Measurements from ENCODE around the gene EXOSC5. TPM values are rescaled to one million over a fixed set of nuclear protein-coding genes. Genes with fewer than 3 reads are reported as not detected.
A peak's percentile ranks its signal among the peaks of the same experiment; 100 is the strongest.

Gene EXOSC5
- total RNA-seq, 1 experiment from 2014 or later, result 58.7 TPM

DNA sequence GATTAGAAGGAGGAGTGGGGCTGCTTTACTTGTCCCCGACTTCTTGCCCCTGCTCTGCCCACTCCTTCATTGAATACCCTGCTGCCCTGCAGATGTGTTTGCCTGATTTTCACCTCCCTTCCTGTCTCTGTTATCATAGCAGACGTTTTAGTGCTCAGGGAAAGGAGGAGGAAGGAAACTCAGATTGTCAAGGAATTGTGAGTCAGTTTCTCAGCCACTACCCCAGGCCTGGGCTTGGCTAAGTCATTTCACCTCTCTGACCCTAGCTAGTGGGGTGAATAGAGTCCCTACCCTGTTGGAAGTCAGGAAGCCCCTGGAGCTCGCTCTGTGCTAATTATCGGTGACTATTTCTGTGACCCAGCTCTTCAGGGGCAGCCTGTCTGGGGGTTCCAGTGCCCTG is 4.3 kb upstream of the EXOSC5 start:
- H3K9ac ChIP-seq (ENCODE audit: extremely low read depth, insufficient read length, low read length), result no peak overlapping the region
- no peak overlapping the region for H2BK15ac ChIP-seq (ENCODE audit: low read depth, low read length)
- H4K20me1 ChIP-seq (ENCODE audit: control insufficient read depth, insufficient read depth, insufficient read length), result no peaks in the 10 kb centered on the region
- no peaks in the 10 kb centered on the region for H3K79me2 ChIP-seq (ENCODE audit: insufficient read depth, low read length)
- no peak overlapping the region for H3K18ac ChIP-seq (ENCODE audit: insufficient read length, low read depth, low read length)
- no peak overlapping the region for H3K56ac ChIP-seq (ENCODE audit: insufficient read length, low read depth, low read length)
- no peak overlapping the region for H2AK5ac ChIP-seq (ENCODE audit: insufficient read length, low read length)
- DNase-seq, result no peak
- H2BK5ac ChIP-seq (ENCODE audit: insufficient read length, low read length), result no peak overlapping the region
- H3K23ac ChIP-seq (ENCODE audit: insufficient read length, low read depth, low read length), result no peak overlapping the region
- no peak overlapping the region for H2BK20ac ChIP-seq (ENCODE audit: low read depth, low read length, poor library complexity, severe bottlenecking)
- no peaks in the 10 kb centered on the region for H3K27me3 ChIP-seq (ENCODE audit: insufficient read depth, low read length)
- H2BK12ac ChIP-seq (ENCODE audit: insufficient read length, low read depth, low read length), result no peak overlapping the region
- H3K4me2 ChIP-seq (ENCODE audit: insufficient read depth, insufficient read length, low read length), result no peak overlapping the region
- no peak overlapping the region for H3K4me3 Mint-ChIP-seq
- H3T11ph ChIP-seq (ENCODE audit: low read length), result no peak overlapping the region
- no peak overlapping the region for H4K91ac ChIP-seq (ENCODE audit: insufficient read length, low read depth, low read length)
- H3K4me1 ChIP-seq (ENCODE audit: insufficient read depth, low read length), result no peaks in the 10 kb centered on the region
- H2BK120ac ChIP-seq (ENCODE audit: low read depth, low read length, poor library complexity, severe bottlenecking), result no peak overlapping the region
- H4K8ac ChIP-seq (replicated peaks; ENCODE audit: insufficient read length, low read depth, low read length), result no peak overlapping the region
- H3K27ac ChIP-seq (ENCODE audit: insufficient read length, low read depth, low read length), result no peak overlapping the region
- 0 out of 7 replicates have a peak overlapping the region, but pooled peaks of 1 of the 3 experiments have one; percentile 57 for H3K27ac Mint-ChIP-seq
- no peak overlapping the region for H3K4ac ChIP-seq (ENCODE audit: low read depth, low read length)
- H3K9me3 Mint-ChIP-seq, result no peaks in the 10 kb centered on the region; a peak in 1 of 5 replicates
- WGBS (ENCODE audit: extremely low coverage, insufficient read length, low lambda C conversion rate), result no CpG with 5 or more reads among the region's 4 CpGs
- H2AFZ ChIP-seq (ENCODE audit: low read length), result no peak overlapping the region
- H3K9me3 ChIP-seq (ENCODE audit: control insufficient read depth, low read depth, low read length), result no peaks in the 10 kb centered on the region
- no peak overlapping the region for H4K5ac ChIP-seq (ENCODE audit: insufficient read length, low read depth, low read length)
- peaks cover 9% of the 10 kb centered on the region for H3K23me2 ChIP-seq (ENCODE audit: insufficient read length, low read depth, low read length, poor library complexity, severe bottlenecking)
- H3K27me3 Mint-ChIP-seq (ENCODE audit: low read depth), result no peaks in the 10 kb centered on the region; the same call in 1 of the 2 replicates
- peaks cover 0 to 2% (median 0%) of the 10 kb centered on the region in 3 experiments; a peak in 2 of 7 replicates for H3K36me3 Mint-ChIP-seq (ENCODE audit: insufficient read depth in 1 of 3, low read depth in 3 of 3)
- TF ChIP-seq, protein P1, sequence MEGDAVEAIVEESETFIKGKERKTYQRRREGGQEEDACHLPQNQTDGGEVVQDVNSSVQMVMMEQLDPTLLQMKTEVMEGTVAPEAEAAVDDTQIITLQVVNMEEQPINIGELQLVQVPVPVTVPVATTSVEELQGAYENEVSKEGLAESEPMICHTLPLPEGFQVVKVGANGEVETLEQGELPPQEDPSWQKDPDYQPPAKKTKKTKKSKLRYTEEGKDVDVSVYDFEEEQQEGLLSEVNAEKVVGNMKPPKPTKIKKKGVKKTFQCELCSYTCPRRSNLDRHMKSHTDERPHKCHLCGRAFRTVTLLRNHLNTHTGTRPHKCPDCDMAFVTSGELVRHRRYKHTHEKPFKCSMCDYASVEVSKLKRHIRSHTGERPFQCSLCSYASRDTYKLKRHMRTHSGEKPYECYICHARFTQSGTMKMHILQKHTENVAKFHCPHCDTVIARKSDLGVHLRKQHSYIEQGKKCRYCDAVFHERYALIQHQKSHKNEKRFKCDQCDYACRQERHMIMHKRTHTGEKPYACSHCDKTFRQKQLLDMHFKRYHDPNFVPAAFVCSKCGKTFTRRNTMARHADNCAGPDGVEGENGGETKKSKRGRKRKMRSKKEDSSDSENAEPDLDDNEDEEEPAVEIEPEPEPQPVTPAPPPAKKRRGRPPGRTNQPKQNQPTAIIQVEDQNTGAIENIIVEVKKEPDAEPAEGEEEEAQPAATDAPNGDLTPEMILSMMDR (conservative IDR thresholded peaks at IDR 0.05), result no peak
- no peak overlapping the region for H3K14ac ChIP-seq (ENCODE audit: insufficient read depth, low read length)
- peaks cover 6% of the 10 kb centered on the region for H3K79me1 ChIP-seq (ENCODE audit: insufficient read depth, low read depth, low read length, poor library complexity, severe bottlenecking)
- peaks cover 12 to 15% of the 10 kb centered on the region in 2 experiments for H3K4me1 Mint-ChIP-seq
